Peyer's patch (tissue), 4 donors: ENCODE data around the gene MTG2.

Experiments
- POLR2A ChIP-seq, 2 donors: fragments of 450-650 bp; IDR thresholded peaks; one replicate each; pipeline ENCODE4 v1.5.1; 2017; ENCODE audit warnings: antibody characterized with exemption in 2 of 2, mild to moderate bottlenecking in 2 of 2, moderate library complexity in 2 of 2
- TF ChIP-seq, protein P1 (sequence below), 6 experiments: fragments of 450-650 bp in 4 of 6; fragments of 200-600 bp in 2 of 6; sonication (generic) in 1 of 6; IDR thresholded peaks; one replicate each; pipeline ENCODE4 v1.5.1; 2017 to 2019; ENCODE audit warnings: antibody characterized with exemption in 6 of 6, mild to moderate bottlenecking in 3 of 6, moderate library complexity in 1 of 6

DNA sequence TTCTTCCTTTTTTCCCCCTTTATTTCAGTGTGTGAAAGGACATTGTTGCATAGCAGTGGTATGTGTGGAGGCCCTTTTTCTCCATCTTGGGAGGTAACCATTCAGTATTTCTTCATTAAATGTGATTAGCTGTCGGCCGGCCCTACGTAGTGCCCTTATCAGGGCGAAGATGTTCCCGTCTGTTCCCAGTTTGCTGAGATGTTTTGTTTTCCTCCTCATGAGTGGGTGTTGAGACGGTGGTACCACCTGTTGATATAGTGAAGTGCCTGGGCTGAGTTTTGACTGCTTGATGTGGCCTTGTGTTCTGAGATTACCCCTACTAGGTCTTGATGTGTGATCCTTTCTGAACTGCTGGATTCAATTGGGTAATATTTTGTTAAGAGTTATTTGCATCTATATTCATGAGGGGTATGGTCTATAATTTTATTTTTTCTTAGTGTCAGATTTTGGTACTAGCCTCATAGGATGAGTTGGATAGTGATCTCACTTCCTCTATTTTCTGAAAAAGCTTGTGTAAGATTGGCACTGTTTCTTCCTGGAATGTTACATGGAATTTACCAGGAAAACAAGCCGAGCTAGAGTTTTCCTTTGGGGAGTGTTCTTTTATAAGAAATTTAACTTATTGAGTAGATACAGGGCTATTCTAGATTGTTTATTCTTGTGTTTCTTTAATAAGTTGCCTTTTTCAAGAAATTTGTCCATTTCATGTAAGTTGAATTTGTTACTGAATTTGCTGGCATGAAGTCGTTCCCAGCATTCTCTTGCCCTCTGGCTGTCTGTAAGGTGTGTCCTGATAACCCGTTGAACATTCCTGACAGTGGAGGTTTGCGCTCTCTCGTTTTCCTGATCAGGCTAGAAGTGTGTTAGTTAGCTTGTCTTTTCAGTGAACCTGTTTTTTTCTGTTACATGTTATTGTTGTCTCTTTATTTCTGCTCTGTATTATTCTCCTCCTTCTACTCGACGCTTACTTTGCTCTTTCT is 4.3 kb downstream of the MTG2 start:
- TF ChIP-seq POLR2A (IDR thresholded peaks at IDR 0.05): no peak
- TF ChIP-seq, protein P1, sequence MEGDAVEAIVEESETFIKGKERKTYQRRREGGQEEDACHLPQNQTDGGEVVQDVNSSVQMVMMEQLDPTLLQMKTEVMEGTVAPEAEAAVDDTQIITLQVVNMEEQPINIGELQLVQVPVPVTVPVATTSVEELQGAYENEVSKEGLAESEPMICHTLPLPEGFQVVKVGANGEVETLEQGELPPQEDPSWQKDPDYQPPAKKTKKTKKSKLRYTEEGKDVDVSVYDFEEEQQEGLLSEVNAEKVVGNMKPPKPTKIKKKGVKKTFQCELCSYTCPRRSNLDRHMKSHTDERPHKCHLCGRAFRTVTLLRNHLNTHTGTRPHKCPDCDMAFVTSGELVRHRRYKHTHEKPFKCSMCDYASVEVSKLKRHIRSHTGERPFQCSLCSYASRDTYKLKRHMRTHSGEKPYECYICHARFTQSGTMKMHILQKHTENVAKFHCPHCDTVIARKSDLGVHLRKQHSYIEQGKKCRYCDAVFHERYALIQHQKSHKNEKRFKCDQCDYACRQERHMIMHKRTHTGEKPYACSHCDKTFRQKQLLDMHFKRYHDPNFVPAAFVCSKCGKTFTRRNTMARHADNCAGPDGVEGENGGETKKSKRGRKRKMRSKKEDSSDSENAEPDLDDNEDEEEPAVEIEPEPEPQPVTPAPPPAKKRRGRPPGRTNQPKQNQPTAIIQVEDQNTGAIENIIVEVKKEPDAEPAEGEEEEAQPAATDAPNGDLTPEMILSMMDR (IDR thresholded peaks at IDR 0.05): no peak
